HL-60 (cell line): ENCODE data around the gene NBEAL1.
"Not testable (repeated sequence)": the region's sequence is repeated elsewhere in the genome, so short reads cannot be mapped to it uniquely, and the experiment has no call there.

ENCODE experiments used
- DNase-seq, 2 experiments: peaks; one replicate each; pipeline ENCODE4 v3.0.0-alpha.2; 2010 to 2020; ENCODE audit warnings: low read depth in 1 of 2, low spot score in 1 of 2
- H3K27ac ChIP-seq: fragments of 250-450 bp; sonication (Bioruptor Pico); replicated peaks from 2 replicates; pipeline ENCODE4 v1.5.1; 2020; ENCODE audit warnings: mild to moderate bottlenecking, moderate library complexity
- H3K27me3 ChIP-seq: fragments of 250-450 bp; sonication (Bioruptor Pico); 2 replicates; pipeline ENCODE4 v1.5.1; 2021; ENCODE audit warnings: mild to moderate bottlenecking, moderate library complexity; ENCODE audit not compliant: insufficient read depth, poor library complexity, severe bottlenecking
- H3K4me3 ChIP-seq: replicated peaks from 2 replicates; pipeline ENCODE4 v1.5.1; 2011; ENCODE audit warnings: mild to moderate bottlenecking, control low read depth, low read length; ENCODE audit not compliant: insufficient read depth
- GABPA ChIP-seq: IDR thresholded peaks from 2 replicates; pipeline ENCODE4 v1.6.1; 2012; ENCODE audit warnings: low read depth
- POLR2AphosphoS5 ChIP-seq: IDR thresholded peaks from 2 replicates; pipeline ENCODE4 v1.6.1; 2012; ENCODE audit warnings: low read depth
- SPI1 ChIP-seq: IDR thresholded peaks from 2 replicates; pipeline ENCODE4 v1.6.1; 2012; ENCODE audit warnings: low read depth, mild to moderate bottlenecking, borderline replicate concordance
- TF ChIP-seq, protein P1 (sequence below): IDR thresholded peaks from one replicate; pipeline ENCODE4 v1.5.1; 2011; ENCODE audit warnings: low read length, control low read depth, inconsistent platforms; ENCODE audit not compliant: insufficient read depth
- TF ChIP-seq, protein P2 (sequence below): IDR thresholded peaks from 2 replicates; pipeline ENCODE4 v1.6.1; 2012; ENCODE audit warnings: low read depth; ENCODE audit not compliant: insufficient replicate concordance

The NBEAL1 gene

DNA sequence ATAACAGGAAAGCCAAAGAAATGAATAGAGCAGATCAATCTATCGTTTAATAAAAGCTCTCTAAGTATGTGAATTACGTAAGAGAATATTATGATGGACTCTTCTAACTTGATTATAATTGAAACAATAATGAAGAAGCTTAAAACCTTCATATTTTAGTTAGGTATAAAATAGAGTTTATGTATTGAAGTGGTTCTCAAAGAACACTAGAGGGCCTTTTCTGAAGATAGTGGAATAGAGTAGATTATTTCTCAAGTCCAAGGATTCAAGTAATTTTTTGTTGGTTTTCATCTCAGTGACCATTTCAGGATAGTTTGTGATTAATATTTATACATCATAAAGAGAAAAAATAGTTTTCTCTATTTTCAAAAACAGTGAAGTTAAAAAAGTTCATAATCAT lies 97.7 kb downstream of the NBEAL1 start:
- DNase-seq = no peak
- Histone ChIP-seq H3K27ac (no peak overlapping the region), H3K27me3 (no peaks in the 10 kb centered on the region), H3K4me3 (no peak overlapping the region)
- TF ChIP-seq SPI1 (no peak), POLR2AphosphoS5 (no peak), GABPA (no peak)
- TF ChIP-seq, protein P1, sequence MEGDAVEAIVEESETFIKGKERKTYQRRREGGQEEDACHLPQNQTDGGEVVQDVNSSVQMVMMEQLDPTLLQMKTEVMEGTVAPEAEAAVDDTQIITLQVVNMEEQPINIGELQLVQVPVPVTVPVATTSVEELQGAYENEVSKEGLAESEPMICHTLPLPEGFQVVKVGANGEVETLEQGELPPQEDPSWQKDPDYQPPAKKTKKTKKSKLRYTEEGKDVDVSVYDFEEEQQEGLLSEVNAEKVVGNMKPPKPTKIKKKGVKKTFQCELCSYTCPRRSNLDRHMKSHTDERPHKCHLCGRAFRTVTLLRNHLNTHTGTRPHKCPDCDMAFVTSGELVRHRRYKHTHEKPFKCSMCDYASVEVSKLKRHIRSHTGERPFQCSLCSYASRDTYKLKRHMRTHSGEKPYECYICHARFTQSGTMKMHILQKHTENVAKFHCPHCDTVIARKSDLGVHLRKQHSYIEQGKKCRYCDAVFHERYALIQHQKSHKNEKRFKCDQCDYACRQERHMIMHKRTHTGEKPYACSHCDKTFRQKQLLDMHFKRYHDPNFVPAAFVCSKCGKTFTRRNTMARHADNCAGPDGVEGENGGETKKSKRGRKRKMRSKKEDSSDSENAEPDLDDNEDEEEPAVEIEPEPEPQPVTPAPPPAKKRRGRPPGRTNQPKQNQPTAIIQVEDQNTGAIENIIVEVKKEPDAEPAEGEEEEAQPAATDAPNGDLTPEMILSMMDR = no peak
- TF ChIP-seq, protein P2, sequence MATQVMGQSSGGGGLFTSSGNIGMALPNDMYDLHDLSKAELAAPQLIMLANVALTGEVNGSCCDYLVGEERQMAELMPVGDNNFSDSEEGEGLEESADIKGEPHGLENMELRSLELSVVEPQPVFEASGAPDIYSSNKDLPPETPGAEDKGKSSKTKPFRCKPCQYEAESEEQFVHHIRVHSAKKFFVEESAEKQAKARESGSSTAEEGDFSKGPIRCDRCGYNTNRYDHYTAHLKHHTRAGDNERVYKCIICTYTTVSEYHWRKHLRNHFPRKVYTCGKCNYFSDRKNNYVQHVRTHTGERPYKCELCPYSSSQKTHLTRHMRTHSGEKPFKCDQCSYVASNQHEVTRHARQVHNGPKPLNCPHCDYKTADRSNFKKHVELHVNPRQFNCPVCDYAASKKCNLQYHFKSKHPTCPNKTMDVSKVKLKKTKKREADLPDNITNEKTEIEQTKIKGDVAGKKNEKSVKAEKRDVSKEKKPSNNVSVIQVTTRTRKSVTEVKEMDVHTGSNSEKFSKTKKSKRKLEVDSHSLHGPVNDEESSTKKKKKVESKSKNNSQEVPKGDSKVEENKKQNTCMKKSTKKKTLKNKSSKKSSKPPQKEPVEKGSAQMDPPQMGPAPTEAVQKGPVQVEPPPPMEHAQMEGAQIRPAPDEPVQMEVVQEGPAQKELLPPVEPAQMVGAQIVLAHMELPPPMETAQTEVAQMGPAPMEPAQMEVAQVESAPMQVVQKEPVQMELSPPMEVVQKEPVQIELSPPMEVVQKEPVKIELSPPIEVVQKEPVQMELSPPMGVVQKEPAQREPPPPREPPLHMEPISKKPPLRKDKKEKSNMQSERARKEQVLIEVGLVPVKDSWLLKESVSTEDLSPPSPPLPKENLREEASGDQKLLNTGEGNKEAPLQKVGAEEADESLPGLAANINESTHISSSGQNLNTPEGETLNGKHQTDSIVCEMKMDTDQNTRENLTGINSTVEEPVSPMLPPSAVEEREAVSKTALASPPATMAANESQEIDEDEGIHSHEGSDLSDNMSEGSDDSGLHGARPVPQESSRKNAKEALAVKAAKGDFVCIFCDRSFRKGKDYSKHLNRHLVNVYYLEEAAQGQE = no peak

DNA sequence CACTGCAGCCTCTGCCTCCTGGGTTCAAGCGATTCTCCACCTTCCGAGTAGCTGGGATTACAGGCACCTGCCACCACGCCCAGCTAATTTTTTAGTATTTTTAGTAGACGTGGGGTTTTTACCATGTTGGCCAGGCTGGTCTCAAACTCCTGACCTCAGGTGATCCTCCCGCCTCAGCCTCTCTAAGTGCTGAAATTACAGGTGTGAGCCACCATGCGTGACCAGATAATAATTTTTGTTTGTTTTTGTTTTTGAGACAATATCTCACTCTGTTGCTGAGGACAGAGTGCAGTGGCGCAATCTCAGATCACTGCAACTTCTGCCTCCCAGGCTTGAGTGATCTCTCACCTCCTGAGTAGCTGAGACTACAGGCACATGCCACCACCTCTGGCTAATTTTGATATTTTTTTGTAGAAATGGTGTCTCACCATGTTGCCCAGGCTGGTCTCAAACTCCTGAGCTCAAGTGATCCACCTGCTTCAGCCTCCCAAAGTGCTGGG lies 100.6 kb downstream of the NBEAL1 start:
- H3K4me3 ChIP-seq, H3K27me3 ChIP-seq, H3K27ac ChIP-seq: not testable (repeated sequence)
- DNase-seq = peak in 1 of 2 experiments; percentile 2

DNA sequence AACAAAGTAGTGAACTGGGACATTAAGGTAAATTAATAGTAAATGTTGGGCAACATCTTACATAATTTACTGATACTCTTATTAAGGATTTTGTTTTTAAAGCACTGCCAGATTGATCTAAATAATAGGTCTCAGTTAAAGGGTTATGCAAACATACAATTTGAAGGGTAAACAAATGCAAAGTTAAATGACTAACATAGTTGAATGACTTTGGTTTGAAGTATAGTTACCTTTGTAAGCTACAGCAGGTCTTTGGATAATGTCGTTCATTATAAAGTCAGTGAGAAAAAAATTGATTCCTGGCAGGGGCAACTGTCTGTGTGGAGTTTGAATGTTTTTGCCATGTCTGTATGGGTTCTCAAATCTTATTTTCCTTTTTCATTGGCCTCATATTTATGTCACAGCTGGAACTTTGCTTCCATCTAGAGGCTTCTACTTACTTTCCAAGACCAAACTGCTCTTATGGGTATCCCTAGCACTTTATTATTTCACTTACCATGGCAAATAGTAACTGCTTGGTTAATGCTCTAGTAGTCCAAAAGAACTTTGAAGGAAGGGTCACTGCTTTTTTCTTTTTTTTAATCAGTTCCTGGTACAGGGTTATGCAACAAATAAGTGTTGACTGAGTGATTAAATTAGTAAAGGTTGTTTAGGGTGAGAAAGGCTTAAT lies 107.8 kb downstream of the NBEAL1 start:
- Histone ChIP-seq H3K27me3 (no peaks in the 10 kb centered on the region), H3K27ac (no peak overlapping the region), H3K4me3 (no peak overlapping the region)
- TF ChIP-seq, protein P2 = no peak
- TF ChIP-seq GABPA = no peak
- TF ChIP-seq POLR2AphosphoS5 = no peak
- no peak for TF ChIP-seq SPI1
- TF ChIP-seq, protein P1 = no peak
- DNase-seq = no peak

DNA sequence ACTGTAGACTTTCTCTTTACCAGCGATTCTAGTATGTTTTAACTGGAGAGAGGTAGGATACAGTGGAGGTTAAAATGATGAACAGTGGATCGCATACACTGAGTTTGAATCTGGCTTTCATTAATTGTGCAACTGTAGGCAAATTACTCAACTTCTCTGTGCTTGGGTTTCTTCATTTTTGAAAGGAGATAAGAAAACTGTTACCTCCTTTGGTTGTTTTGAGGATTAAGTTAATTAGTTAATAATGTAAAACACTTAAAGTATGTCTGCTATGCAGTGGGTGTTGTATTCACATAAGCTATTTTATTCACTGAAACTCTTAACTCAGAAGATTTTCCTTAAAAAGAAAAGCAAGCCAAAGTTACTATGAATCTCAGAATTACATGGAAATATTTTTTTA lies 112.3 kb downstream of the NBEAL1 start:
- Histone ChIP-seq H3K4me3 (no peak overlapping the region), H3K27me3 (no peaks in the 10 kb centered on the region), H3K27ac (no peak overlapping the region)
- TF ChIP-seq, protein P2 = no peak
- TF ChIP-seq SPI1 (no peak), POLR2AphosphoS5 (no peak), GABPA (no peak)
- TF ChIP-seq, protein P1 = no peak
- DNase-seq = no peak
